NCI-H446 (cell line): ENCODE data around the gene PLAC9.
A peak's percentile ranks its signal among the peaks of the same experiment; 100 is the strongest.
"Not testable (repeated sequence)": the region's sequence is repeated elsewhere in the genome, so short reads cannot be mapped to it uniquely, and the experiment has no call there.

Experiments used
- DNase-seq, 2 experiments: peaks; one replicate each; lab custom pipeline; 2025; lab: John Stamatoyannopoulos, UW

Gene PLAC9

DNA sequence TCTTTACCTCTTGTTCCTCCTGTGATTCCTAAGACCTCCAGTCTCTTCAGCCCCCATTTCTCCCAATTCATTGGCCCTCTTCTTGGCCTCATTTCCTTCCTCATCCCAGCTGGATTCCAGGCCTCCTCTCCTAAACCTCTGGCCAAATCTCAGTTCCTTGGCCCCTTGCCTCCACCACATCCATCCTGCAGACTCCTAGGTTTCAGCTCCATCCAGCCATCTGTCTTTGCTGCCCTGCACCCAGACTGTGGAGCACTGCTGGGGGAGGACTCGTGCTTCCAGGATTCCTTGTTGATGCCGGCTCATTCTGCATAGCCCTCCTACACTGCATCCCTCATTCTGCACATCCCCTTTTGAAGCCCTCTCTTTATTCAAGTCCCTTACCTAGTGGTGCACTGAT is 6.7 kb downstream of the PLAC9 start:
- DNase-seq: peak in 1 of 2 experiments; percentile 18

- DNase-seq: no peak
These were observed 7.7 kb downstream of the PLAC9 start for GRCh38 chr10:80140251-80140650.

GRCh38 chr10:80141696-80142460 is 9.3 kb downstream of the PLAC9 start:
- no peak for DNase-seq

- no peak for DNase-seq
These were observed 11.7 kb downstream of the PLAC9 start for GRCh38 chr10:80144067-80144695.

DNA sequence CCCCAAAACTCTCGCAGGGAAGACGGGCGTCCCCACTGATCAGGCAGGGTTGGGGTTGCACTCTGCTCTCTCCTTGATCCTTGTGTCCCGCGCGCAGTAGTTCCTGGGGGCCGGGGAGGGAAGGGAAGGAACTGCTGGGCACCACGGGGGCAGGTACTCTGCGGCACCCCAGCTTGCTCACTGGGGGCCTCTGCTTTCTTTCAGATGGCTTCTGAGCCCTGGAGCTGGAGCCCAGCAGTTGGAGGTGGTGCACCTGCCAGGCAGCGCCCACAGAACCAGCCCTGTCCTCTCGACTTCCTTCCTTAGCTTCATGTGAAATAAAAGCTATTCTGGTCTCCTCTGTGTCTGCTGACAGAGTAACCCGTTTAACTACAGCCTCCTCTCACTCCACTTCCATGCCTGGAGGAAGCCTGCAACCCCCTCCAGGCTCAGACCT is 12.2 kb downstream of the PLAC9 start:
- no peak for DNase-seq

- not testable (repeated sequence) for DNase-seq
These were observed 13.1 kb downstream of the PLAC9 start for GRCh38 chr10:80145406-80146308.

DNA sequence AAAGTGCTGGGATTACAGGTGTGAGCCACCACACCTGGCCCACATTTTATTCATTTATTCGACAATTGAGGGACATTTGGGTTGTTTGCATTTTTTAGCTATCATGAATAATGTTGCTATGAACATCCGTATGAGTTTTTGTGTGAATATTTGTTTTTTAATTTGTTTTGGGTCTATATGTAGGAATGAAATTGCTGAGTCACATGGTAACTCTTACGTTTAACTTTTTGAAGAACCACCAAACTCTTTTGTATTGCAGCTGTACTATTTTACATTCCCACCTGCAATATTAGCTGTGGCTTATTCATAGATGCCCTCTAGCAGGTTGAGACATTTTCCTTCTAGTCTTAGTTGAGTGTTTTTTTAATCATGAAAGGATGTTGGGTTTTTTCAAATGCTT is 14.4 kb downstream of the PLAC9 start:
- no peak for DNase-seq

GRCh38 chr10:80148166-80148805 is 15.8 kb downstream of the PLAC9 start:
- no peak for DNase-seq

DNA sequence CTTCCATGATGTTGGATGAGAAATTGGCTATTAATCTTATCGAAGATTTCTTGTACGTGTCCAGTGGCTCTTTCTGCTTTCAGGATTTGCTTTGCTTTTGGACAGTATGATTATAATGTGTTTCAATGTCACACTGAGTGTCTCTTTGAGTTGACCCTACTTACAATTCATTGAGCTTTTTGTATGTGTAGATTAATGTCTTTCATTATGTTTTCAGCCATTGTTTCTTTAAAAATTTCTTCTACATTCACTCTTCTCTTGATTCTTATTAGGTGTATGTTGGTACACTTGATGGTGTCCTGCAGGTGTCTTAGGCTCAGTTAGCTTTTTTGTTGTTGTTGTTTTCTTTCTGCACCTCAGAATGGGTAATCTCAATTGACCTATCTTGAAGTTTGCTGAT is 16.6 kb downstream of the PLAC9 start:
- DNase-seq: no peak

DNA sequence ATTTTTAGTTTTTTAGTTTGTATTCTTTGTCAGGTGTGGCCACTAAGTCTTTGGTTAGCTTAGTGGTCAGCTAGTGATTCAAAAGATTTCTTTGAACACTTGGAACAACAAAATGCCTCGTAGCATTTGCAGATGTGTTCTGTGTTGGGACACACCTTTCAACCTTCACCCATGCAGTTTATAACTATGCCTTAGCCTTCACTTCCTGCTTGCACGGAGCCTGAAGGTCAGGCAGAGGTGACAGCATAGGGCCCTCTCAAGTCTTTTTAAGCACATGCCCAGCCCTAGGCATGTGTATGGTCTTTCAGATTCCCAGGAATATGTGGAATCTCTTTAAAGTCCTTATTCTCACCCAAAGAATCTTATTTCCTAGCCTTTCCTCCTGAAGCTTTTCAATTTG is 17.6 kb downstream of the PLAC9 start:
- DNase-seq: no peak

DNA sequence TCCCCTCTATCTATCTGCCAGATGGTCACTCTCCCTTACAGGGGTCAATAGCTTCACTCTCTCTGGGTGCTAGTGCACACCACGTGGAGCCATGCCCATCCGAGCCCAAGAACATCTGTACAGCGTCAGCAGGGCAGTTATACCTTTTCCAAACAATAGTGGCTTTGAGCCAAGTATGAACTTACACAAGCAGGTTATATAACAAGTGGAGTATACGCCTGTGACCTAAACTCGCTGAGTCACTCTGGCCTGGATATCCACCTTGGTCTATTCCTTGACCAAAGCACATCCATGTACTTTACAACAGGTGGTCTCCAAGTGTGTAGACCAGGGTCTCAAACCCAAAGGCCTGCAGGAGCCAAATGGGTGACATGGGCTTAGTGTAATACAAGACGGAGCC is 20.3 kb downstream of the PLAC9 start:
- no peak for DNase-seq

- DNase-seq: no peak
These were observed 20.9 kb downstream of the PLAC9 start for GRCh38 chr10:80153460-80153859.

- no peak for DNase-seq
These were observed 22.1 kb downstream of the PLAC9 start for GRCh38 chr10:80154626-80154977.

DNA sequence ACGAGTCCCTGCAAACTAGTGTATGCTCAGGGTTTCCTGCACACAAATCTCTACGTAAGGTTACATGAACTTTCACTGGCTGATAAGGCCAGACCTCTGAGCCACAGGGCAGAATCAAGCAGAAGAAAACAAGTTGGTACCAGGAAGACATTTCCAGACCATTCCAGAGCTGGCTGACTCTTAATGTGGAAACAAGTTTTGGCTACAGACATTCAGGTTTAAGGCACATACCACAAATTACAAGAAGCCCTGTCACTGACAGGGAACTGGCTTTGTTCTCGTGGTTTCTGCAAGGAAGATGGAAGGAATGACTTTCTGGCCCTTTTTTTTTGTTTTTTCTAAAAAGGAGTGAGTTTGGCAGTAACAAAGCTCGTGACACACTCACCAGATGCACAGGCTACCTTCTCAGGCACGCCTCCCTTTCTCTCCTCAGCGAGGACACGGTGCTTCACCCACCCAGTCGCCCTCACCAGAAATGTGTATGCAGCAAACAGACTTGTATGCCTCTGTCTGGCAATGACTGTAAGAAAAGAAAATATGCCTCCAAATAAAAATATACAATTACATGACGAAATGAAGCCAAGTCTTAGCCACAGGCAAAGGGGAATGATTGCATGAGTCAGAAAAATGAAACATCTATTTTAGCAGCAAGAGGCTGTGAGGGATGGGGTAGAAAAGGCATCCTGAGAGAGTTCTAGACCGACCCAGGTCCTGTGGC is 22.6 kb downstream of the PLAC9 start:
- DNase-seq: no peak

GRCh38 chr10:80155696-80156215 is 23.2 kb downstream of the PLAC9 start:
- DNase-seq: no peak

GRCh38 chr10:80156216-80156615 is 23.7 kb downstream of the PLAC9 start:
- no peak for DNase-seq

DNA sequence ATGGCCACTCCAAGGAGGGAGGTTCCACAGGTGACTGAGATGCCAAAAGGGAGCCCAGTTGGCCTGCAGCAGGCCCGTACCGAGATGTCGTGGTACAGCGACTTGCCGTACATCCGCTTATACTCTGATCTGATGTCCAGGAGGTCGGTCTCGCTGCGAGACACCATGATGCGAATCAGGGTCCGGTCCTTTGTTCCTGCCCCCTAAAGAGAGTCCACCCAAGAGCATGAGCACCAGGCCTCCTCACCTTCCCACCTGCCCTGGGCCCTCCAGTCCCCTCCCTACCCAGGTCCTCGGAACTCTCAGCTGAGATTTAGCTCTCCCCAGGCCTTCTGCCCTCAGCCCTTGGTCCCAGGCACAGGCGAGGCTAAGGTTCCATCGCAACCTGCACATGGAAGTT is 25.0 kb downstream of the PLAC9 start:
- DNase-seq: no peak

- no peak for DNase-seq
These were observed 25.6 kb downstream of the PLAC9 start for GRCh38 chr10:80158126-80158525.

DNA sequence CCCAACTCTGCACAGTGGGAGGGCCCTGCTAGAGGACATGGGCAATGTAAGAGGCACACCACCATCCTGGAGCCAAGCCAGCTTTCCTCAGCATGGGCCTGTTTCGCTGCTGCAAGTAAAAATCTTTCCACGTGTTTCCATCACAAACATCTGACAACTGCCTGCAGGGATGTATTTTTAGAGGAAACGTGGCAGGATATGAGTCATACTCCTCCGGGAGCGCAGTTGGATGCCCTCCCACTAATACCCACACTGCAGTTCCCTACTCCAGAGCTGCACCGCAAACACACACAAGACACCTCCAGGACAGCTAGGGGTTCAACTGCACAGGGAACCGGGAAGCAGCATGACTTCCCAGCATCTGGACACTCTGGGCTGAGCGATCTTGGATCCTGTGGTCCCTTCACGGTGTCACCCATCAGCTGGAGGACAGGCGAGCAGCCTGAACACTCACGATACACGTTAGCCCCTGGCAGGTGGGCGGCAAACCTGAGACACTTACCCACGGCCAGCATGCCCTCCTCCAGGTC is 26.1 kb downstream of the PLAC9 start:
- DNase-seq: peak; percentile 62 to 85

GRCh38 chr10:80159166-80159873 is 26.8 kb downstream of the PLAC9 start:
- DNase-seq: no peak
